ENCODE data around the gene TNFAIP8L3.

GRCh38 chr15:51088585-51088984 lies 6.1 kb downstream of the TNFAIP8L3 start:
- no peak for TF ChIP-seq TAF1 (conservative IDR thresholded peaks at IDR 0.05)
- TF ChIP-seq MAX (IDR thresholded peaks at IDR 0.05), result no peak
- no peak for TF ChIP-seq CTCF (IDR thresholded peaks at IDR 0.05; ENCODE audit: low read depth, low read length, missing input control)
- no peak for TF ChIP-seq RAD21 (IDR thresholded peaks at IDR 0.05)
- TF ChIP-seq GABPA (IDR thresholded peaks at IDR 0.05 in 1 of 2, conservative IDR thresholded peaks at IDR 0.05 in 1 of 2), result no peak
- TF ChIP-seq JUND (IDR thresholded peaks at IDR 0.05), result no peak
- TF ChIP-seq, protein P1, sequence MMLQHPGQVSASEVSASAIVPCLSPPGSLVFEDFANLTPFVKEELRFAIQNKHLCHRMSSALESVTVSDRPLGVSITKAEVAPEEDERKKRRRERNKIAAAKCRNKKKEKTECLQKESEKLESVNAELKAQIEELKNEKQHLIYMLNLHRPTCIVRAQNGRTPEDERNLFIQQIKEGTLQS (IDR thresholded peaks at IDR 0.05), result no peak

All from liver (tissue), 3 donors.